Activated CD8-positive, alpha-beta memory T cell treated with anti-CD3 and anti-CD28 coated beads, Interleukin-2, amount 50 U/mL, for 4 hours (primary cell): ENCODE results near the gene VPS18.

Experiments
- DNase-seq: peaks from one replicate; pipeline ENCODE4 v3.0.0-alpha.2; 2020

Gene VPS18

DNA sequence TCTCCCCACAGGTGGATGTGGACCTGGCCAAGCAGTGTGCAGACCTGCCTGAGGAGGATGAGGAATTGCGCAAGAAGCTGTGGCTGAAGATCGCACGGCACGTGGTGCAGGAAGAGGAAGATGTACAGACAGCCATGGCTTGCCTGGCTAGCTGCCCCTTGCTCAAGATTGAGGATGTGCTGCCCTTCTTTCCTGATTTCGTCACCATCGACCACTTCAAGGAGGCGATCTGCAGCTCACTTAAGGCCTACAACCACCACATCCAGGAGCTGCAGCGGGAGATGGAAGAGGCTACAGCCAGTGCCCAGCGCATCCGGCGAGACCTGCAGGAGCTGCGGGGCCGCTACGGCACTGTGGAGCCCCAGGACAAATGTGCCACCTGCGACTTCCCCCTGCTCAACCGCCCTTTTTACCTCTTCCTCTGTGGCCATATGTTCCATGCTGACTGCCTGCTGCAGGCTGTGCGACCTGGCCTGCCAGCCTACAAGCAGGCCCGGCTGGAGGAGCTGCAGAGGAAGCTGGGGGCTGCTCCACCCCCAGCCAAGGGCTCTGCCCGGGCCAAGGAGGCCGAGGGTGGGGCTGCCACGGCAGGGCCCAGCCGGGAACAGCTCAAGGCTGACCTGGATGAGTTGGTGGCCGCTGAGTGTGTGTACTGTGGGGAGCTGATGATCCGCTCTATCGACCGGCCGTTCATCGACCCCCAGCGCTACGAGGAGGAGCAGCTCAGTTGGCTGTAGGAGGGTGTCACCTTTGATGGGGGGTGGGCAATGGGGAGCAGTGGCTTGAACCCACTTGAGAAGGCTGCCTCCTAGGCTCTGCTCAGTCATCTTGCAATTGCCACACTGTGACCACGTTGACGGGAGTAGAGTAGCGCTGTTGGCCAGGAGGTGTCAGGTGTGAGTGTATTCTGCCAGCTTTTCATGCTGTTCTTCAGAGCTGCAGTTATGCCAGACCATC lies 8.6 kb downstream of the VPS18 start:
- DNase-seq, result no peak

DNA sequence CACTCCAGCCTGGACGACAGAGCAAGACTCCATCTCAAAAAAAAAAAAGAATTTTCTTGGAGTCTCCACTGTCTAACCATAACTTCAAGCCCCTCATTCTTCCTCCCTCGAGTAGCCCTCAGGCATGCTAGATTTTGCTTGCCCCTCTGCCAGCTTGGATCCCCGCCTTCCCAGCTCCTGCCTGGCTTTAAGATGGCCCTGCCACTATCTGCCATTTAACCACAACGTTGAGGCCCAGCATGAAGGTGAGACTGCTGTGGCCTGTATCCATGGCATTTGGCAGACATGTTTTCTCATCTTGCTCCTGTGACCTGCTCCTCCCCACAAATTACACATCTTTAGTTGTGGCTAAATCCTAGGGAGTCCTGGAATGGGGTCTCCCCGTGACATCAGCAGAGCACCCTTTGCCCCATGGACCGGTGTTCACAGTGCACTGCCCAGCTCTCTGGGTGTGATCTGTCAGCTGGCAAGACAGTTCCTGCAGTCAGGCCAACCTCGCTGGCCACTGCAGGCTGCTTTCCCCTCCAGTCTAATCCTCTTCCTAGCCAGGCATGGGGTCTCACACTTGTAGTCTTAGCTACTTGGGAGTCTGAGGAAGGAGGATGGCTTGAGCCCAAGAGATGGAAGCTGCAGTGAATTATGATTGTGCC lies 10.4 kb downstream of the VPS18 start:
- DNase-seq, result no peak

DNA sequence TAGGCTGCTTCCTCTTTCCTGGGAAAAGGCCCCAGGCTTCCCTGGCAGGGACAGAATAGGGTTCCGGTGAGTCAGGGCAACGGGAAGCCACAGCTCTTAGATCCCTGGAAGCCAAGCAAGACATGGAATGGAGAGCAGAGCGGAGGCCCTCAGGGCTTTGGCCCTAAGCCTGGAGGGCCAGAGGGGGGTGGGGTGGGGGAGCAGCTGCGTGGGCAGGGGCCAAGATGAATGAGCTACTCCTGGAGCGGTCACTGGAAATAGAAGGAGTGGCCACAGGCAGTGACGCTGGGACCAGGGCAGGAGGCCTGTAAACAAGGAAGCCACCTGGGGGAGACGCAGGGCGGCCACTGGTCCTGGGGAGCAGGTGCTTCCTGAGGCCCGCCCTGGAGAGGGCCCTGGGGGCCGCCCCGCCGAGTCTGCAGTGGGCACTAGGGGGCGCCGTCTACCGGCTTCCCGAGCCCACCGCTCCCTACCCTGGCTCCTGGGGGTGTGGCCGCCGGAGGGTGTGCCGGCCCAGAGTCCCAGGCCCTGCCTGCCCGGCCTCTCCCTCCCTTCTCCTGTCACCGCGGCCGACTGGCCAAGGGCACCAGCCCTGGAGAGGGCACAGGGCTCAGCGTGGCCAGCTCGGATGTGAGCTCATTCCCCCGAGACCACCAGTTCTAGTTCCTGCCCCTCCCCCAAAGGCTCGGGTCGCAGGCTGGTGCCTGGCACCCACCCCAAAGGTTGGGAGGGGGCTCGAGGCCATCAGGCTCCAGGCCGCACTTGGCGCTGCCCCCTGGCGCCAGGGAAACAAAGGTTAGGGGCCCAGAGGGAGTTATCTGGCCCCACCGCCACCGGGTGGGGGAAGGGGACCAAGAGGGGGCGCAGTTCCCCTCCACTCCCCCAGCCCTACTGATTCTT lies 12.1 kb downstream of the VPS18 start:
- peak; percentile 80 for DNase-seq

DNA sequence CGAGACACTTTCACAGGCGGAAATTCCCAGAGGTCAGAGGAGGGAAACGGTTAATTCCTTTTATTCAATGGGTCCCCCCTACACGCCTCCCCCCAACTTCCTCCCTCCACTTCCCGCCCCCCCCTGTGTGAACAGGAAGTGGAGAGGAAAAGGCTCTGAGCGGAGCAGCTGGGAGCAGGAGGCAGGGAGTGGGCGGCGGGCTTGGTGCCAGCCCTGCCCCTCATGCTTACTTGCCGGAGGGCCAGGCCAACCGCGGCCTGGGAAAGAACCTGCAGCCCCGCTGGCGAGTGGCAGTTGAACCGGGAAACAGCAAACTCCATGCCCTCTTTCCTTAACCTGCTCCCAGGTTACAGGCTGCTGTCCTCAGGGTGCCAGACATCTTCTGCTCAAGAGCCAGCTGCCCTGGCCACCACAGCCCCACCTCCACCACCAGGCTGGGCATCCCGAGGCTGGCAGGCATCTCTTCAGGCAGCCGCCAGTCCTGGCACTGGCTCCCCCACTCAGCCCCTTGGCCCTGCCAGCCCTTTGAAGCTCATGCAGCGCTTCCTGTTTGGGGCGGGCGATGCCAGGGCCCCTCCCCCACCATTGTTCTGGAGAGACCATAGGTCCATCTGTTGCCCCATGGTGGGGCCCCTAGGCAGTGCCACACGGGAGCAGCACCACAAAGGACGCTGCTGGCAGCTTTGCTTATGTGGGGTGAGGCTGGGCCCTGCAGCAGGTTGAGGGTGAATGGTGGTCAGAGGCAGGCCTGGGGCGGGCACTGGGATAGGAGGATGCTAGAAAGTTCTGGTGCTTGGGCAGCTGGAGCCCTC lies 12.9 kb downstream of the VPS18 start:
- peak; percentile 41 for DNase-seq

DNA sequence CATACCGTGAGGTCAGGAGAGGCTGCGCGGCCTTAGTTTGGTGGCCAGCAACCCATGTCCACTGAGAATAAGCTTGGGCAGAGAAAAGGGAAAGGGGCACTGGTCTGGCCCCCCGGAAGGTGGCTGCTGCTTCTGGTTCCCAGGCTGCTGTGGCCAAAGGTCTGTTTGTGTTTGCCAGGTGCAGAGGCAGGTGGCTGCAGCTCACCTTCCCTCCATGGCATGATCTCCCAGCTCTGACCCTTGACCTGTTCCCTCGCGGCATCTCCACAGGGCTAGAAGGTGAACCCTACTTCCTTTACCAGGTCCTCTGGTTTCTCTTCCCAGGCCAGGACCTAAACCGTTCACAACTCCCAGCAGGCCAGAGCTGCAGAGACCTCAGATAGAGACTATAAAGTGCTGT lies 13.8 kb downstream of the VPS18 start:
- DNase-seq, result no peak

DNA sequence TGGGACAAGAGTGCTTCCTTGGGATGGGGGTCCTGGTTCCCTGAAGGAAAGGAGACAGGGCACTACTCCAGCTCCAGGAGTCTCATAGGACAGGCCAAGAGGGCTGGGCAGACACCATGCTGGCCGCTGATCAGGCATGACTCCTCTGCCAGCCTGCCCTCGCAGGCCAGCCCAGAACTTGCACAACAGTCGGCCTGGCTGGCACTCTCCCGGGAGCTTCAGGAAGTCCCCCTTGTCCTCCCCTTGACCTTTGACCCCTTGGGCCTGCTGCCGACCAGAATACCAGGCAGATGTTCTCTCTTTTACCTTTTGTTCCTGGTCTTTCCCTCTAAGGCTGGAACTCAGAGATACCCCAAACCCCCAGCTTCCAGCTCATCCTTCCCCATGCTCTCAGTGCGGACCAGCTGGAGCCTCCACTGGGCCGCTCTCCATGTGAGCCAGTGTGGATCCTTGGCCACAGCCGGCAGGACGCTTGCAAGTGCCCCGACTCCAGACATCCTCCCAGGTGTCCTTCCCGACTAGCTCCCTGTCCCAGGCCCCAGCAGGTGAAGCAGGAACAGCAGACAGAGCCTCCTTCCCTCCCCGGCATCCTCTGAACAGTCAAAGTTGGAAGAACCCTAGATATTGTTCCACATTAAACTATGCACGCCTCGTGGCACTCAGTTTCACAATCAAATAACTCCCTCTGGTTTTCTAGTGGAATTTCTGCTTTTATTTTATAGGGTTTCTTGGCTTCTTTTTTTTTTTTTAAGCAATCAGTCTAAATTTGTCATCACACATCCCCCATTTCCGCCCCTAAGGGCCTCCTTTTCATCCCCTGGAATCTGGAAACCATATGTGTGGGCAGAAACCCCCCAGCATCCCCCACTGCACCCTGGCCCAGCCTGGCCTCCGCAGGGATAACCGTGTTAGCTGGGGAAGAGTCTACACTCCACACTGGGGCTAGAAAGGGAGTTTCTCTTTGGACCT lies 15.7 kb downstream of the VPS18 start:
- DNase-seq, result no peak

DNA sequence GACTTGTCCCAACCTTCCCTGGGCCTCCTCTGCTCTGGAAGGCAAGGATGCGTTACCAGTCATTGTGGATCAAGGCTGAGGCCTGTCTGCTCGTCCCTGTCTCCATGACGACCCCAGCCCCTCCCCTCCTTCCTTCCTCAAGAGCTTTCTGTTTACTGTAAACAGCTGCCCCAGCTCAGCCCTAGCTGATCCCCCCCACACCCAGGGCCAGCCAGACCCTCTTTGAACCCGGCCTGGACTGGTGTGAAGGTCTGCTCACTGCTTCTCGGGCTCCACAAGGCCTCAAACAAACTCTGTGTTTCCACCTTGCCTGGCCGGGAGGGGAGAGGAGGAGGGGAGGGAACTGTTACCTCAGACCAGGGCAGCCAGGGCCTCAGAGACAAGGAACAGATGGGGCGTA lies 16.9 kb downstream of the VPS18 start:
- DNase-seq, result no peak

DNA sequence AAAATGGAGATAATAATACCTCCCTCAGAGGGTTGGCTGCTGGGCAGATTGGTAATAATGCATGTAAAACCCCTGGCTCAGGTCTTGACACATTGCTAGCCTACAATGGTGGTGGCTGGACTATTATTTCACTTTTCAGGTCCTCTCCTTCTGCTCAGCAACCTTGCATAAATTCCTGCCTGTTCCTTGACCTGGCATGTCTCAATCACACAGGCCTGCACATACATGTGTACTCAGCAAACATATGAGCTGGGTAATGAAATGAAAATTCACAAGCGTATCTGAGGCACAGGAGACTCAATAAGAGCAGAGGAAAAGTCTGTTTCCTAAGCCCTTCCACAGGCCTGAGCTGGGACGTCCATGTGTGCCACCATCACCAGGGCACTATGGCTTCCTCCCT lies 17.4 kb downstream of the VPS18 start:
- DNase-seq, result no peak

DNA sequence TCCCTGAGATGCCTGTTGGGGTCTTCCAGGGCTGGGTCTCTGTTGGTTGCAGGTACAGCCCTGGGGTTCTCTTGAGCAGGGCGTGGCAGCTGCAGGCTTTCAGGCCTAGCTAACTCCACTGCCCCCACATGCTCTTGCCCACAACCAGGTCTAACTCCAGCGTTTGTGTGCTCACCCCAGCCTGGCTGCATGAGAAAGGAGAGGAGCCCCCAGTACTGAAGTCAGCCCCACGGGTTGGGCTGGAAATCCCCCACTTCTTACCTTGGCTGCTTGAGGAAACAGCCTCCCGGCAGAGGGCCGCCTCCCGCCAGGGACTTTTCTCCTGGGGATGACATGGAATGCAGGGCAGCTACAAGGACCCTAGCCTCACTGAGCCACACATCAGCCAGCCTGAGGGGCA lies 18.2 kb downstream of the VPS18 start:
- DNase-seq, result no peak

DNA sequence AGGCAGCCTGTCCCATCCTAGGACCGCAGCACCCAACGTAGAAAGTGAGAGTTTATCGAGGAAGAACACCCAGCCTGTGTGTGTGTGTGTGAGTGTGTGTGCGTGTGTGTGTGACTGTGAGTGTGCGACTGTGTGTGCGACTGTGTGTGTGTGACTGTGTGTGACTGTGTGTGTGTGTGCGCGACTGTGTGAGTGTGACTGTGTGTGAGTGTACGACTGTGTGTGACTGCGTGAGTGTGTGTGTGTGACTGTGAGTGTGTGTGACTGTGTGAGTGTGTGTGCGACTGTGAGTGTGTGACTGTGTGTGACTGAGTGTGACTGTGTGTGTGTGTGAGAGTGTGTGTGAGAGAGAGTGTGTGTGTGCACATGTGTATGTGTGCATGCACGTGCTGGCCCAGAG lies 19.8 kb downstream of the VPS18 start:
- no peak for DNase-seq

DNA sequence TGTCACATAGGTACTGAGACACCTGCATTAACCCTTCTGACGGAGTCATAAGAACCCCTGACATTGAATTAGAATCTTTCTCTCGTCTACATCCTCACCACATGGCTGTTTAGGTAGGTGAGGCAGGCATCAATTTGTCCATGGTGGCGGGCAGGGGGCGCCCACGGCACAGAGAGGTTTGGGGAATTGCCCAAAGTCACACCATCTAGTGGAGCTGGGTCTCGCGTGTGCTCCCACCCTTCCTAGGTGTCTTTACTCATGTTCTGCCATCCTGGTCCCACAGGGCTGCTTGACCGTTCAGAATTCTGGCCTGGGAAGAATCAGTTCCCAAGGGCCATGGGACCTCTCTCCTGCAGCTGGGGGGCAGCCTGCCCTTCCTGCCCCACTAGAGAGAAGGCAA lies 20.2 kb downstream of the VPS18 start:
- DNase-seq, result no peak

DNA sequence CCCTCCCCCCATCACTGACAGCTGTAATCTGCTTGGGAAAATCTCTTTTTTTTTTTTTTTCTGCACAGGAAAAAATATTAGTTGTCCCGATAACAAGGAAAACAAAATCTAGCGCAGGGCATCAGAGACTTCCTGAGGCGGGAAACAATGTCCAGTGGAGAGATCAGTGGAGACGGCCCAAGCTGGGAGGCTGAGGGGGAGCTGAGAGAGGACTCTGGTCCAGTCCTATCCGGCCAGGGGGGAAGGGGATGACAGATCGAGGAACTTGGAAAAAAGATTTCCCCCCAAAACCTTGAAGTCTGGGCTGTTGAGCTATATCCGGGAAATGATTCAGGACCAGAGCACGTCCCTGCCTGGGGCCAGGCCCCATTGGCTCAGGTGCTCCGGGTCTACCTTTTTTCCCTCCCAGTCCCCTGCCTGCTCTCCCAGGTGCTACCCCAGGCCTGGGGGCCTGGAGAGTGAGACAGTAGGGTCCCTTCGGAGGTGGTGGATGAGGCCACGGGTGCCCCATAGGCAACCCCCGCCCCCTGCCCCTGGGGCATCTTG lies 20.9 kb downstream of the VPS18 start:
- DNase-seq, result no peak

DNA sequence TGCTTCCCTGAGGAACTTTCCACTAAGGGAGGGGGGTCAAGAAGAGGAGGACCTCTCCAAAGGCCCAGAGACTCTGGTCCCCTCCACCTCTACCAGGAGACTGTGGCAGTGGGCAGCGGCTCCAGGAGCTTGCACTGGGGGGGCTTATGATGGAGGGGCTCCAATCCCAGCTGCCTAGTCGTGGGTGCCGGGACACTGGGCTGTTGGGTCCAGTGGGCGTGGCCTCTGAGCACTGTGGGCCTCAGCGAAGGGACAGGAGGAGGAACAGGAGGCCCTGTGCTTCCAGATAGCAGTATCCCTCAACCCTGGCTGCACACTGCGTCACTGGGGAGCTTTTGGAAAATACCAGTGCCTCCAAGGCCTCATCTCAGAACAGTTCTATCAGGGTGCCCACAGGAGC lies 21.4 kb downstream of the VPS18 start:
- no peak for DNase-seq

DNA sequence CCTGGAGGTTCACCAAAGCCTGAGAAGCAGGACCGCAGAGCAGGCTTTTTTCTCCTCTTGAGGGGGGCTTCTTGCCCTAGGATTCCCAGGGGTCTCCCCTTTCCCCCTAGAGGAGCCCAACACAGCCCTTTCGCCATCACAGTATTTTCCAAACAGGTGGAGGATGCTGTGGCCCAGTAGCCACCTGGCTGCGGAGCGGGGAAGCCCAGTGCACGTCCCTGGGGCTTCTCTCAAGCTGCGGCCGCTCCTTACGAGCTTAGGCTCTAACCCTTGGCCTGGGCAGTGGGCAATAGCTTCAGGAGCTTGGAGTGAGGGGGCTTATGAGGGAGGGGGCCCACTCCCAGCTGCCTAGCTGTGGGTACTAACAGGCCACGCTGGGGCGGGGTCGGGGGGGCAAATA lies 23.3 kb downstream of the VPS18 start:
- no peak for DNase-seq

DNA sequence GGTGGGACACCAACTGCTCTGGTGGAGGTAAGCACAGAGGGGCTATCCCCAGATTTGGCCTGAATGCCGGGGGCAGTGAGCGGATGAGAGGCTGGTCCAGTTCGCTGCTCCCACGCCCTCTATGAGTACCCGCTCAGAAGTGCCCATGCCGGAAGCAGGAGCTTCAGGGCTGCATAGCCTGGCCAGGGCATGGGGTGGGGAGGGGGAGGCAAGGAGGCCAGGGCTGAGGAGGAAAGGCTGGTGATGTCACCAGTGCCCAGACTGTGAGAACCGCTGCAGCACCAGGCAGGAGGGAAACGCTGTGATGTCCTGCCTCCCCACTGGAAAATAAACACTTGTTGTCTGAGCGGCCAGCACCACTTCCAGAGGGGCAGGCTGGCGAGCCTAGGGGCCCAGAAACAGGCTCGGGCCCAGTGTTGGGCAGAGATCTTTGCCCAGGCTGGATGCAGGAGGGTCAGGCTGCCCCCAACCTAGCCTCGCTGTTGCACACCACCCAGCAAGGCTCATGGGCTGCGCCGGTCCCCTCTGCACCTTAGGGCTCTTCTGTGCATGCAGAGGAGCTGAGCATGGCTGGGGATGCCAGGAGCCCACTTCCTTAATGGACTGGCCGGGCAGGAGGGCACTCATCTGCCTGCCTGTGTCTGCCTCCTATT lies 24.0 kb downstream of the VPS18 start:
- no peak for DNase-seq

DNA sequence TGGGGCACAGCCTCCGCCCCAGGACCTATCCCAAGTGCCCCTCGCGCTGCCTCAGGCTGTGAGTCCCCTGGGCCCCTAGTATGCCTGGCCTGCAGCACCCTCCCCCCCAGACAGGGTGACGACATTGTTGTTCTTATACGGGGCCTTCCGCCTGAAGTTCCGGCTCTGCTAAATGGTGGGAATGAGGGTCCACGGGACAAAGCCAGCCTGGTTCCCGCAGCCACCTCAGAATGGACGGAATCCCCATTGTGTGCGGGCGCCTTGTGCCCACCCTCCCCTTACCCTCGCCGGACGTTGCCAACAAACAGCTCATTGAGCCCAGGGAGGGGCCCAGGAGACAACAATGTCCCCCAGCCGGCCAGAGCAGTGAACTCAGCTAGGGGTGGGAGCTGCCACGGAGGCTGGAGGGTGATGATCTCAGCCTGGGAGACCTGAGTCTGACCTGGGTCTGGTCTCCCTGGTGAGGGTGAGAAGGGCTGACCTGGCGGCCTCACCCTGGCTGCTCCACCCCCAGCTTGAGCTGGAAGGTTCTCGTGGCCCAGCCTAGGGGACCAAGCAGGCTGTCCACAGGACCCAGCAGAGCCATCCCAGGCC lies 24.6 kb downstream of the VPS18 start:
- no peak for DNase-seq

DNA sequence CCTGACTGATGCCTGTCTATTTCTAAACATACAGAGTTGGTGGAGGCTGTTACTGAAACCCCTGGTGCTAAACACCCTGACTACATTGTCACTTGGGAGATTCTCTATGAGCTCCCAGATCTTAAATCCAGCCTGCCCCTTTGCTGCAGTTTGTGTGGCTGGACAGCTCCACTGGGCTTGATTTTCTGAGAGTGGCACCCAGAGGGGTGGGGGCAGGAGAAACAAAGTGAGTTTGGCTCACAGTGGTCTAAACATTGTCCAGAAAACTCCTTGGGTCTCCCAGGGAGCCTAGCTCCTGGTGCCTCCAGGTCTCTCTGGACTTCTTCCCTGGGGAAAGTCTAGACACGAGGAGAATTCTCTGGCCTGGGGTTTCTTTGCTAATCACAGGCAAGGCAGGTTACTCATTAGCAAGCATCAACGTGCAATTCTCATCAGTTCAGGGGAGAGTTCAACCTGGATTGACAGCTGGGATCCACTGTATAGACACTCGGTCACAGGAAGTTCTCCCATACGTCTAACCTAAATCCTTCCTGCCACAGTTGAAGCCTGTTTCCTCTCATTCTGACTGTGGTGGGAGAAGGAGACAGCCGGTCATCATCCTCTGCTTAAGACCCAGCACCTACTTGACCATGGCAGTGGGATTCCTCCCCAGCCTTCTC lies 27.8 kb downstream of the VPS18 start:
- no peak for DNase-seq

DNA sequence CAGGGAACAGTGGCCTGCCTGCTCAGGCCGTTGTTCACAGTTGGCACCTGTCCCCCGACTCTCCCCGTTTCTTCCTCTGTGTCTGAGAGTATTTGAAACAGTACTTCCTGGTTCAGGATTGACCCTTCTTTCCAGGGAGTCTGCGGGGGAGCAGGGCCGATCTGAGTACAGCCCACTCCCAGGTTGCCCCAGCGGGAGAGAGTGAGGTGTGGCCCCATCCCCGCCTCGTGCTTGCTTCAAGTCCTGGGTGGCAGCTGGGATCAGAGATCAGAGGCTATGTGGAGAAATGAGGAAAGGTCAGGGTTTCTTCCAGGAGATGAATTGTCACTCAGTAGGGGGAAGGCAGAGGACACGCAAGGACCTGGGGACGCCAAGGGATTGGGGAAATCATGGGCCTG lies 28.4 kb downstream of the VPS18 start:
- no peak for DNase-seq

DNA sequence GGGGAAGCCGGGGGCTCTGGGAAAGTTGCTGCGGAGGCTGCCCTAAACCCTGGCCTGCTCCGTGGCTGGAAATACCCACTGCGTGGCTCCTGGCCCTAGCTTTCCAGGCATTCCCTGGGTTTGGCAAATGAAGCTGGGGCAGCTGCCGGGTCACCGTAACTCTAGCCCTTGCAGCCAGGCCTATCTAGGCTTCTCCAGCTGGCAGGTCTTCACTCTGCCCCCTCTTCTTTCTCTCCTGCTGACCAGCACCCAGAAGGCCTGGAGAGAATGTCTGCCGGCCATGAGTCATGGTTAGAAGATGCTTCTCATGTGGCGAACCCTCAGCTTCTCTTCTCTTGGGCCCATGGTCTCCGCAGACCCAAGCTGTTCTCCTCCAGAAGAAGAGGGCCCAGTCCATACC lies 29.3 kb downstream of the VPS18 start:
- no peak for DNase-seq

DNA sequence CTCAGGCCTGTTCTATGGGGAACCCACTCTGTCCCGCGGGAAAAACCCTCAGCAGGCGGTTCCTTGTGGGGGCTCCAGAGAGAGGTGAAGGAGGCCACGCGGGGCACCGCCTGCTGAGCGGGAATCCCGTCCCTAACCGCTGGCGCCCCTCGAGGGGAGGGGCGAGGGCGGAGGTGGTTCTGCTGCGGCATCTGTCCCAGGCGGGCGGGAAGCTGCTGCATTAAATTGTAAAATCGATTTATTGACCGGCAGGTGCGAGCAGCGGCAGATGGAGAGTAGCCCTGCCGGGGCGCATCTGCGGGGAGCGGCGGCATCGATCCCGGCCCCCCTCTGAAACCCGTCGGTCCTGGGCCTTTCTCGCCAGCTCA lies 31.2 kb downstream of the VPS18 start:
- DNase-seq, result no peak
